Stimulated activated CD4-positive, alpha-beta T cell treated with anti-CD3 and anti-CD28 coated beads, Interleukin-12 subunit alpha, Interleukin-12 subunit beta, amount 100 ng/mL, for 48 hours (primary cell): ENCODE measurements around the gene BRD8.
"Not testable (repeated sequence)": the region's sequence is repeated elsewhere in the genome, so short reads cannot be mapped to it uniquely, and the experiment has no call there.

ENCODE experiments used
- DNase-seq, 3 donors: peaks; one replicate each; pipeline ENCODE4 v3.0.0-alpha.2; 2020; ENCODE audit warnings: low read depth in 2 of 3, low spot score in 1 of 3

BRD8 gene

GRCh38 chr5:138159666-138160065 lies 18.8 kb downstream of the BRD8 start:
- DNase-seq, result no peak

- no peak for DNase-seq
These were observed 20.8 kb downstream of the BRD8 start for GRCh38 chr5:138157626-138158025.

- DNase-seq, result not testable (repeated sequence)
These were observed 22.5 kb downstream of the BRD8 start for GRCh38 chr5:138155977-138156376.

GRCh38 chr5:138149530-138149929 lies 28.9 kb downstream of the BRD8 start:
- no peak for DNase-seq

GRCh38 chr5:138148811-138149210 lies 29.6 kb downstream of the BRD8 start:
- DNase-seq, result no peak

- not testable (repeated sequence) for DNase-seq
These were observed 34.9 kb downstream of the BRD8 start for GRCh38 chr5:138143578-138143977.

- DNase-seq, result no peak
These were observed 36.7 kb downstream of the BRD8 start for GRCh38 chr5:138141734-138142133.

GRCh38 chr5:138140268-138140667 lies 38.2 kb downstream of the BRD8 start:
- no peak for DNase-seq

- no peak for DNase-seq
These were observed 38.7 kb downstream of the BRD8 start for GRCh38 chr5:138139781-138140090.

GRCh38 chr5:138138949-138139780 lies 39.3 kb downstream of the BRD8 start, which contains the start of gene NME5:
Gene NME5 (minus strand): TSS chr5:138139428. CDS start chr5:138138780, 648 bp downstream.
- DNase-seq, result no peak

GRCh38 chr5:138132543-138132942 lies 45.9 kb downstream of the BRD8 start:
- DNase-seq, result no peak

GRCh38 chr5:138129347-138129746 lies 49.1 kb downstream of the BRD8 start:
- no peak for DNase-seq

- DNase-seq, result no peak
These were observed 50.1 kb downstream of the BRD8 start for GRCh38 chr5:138128334-138128733.

- DNase-seq, result no peak
These were observed 63.2 kb downstream of the BRD8 start for GRCh38 chr5:138115254-138115653.

- DNase-seq, result no peak
These were observed 66.5 kb downstream of the BRD8 start for GRCh38 chr5:138111937-138112336.

- no peak for DNase-seq
These were observed 67.2 kb downstream of the BRD8 start for GRCh38 chr5:138111181-138111580.

GRCh38 chr5:138110266-138110963 lies 68.0 kb downstream of the BRD8 start:
- DNase-seq, result no peak

- DNase-seq, result no peak
These were observed 68.8 kb downstream of the BRD8 start for GRCh38 chr5:138109463-138110265.

GRCh38 chr5:138107213-138107612 lies 71.2 kb downstream of the BRD8 start:
- DNase-seq, result no peak

GRCh38 chr5:138105709-138106108 lies 72.7 kb downstream of the BRD8 start:
- no peak for DNase-seq

GRCh38 chr5:138103319-138103637 lies 75.2 kb downstream of the BRD8 start:
- DNase-seq, result no peak
